ENCODE results near the gene PPARA. TPM values are rescaled to one million over a fixed set of nuclear protein-coding genes. Genes with fewer than 3 reads are reported as not detected.
"Not testable (repeated sequence)": the region's sequence is repeated elsewhere in the genome, so short reads cannot be mapped to it uniquely, and the experiment has no call there.

Gene PPARA
- total RNA-seq, 1 donor from 2014 or later = 23.0 TPM

DNA sequence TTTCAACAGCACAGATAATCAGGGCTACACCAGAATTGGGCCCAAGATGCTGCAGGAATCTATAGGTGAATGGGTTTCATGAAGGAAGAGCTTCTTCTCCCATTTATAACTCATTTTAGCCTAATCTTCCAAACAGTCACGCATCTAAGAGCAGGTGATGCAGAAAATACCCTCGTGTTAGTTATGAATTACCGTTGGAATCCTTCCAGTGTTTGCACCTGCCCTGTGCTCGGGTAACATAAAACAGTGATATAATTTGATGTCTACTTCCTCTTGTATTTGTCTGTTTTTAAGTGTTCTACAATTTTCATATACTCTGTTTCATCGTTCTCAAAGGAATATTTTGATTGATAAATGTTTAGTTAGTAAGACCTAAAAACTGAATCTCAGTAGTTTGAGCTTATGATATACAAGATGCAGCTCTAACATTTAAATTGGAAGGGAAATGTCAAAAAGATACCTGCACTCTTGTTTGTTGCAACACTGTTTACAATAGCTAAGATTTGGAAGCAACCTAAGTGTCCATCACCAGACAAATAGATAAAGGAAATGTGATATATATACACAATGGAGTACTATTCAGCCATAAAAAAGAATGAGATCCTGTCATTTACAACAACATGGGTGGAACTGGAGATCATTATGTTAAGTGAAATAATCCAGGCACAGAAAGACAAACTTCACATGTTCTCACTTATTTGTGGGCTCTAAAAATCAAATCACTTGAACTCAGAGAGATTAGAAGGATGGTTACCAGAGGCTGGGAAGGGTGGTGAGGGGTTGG is 42.1 kb downstream of the PPARA start:
- no peak for ATAC-seq (ENCODE audit: low read depth)
- intact Hi-C loops (cut with micrococcal nuclease) = no loop called here
- DNase-seq = no peak
- Mint-ChIP-seq H3K27ac (no peak overlapping the region), H3K27me3 (no peaks in the 10 kb centered on the region), H3K9me3 (peaks cover 6% of the 10 kb centered on the region), H3K4me1 (no peaks in the 10 kb centered on the region), H3K36me3 (ENCODE audit: low read depth) (peaks cover 23% of the 10 kb centered on the region), H3K4me3 (no peak overlapping the region)
- ChIA-PET CTCF (no interaction called here), POLR2A (interaction anchor here (0.6 kb wide), 1 partner anchor 50 kb away, joined by 4 read pairs; no protein-coding TSS in a partner anchor)
- no peak for TF ChIP-seq CTCF (IDR thresholded peaks at IDR 0.05)

GRCh38 chr22:46193898-46194310 is 43.6 kb downstream of the PPARA start:
- ChIA-PET POLR2A (no interaction called here), CTCF (no interaction called here)
- H3K4me3 Mint-ChIP-seq = no peak overlapping the region
- H3K4me1 Mint-ChIP-seq = no peaks in the 10 kb centered on the region
- no peak for TF ChIP-seq CTCF (IDR thresholded peaks at IDR 0.05)
- ATAC-seq (ENCODE audit: low read depth) = no peak
- intact Hi-C loops (cut with micrococcal nuclease) = no loop called here
- H3K27me3 Mint-ChIP-seq = no peaks in the 10 kb centered on the region
- peaks cover 6% of the 10 kb centered on the region for H3K9me3 Mint-ChIP-seq
- DNase-seq = no peak
- H3K27ac Mint-ChIP-seq = no peak overlapping the region
- peaks cover 21% of the 10 kb centered on the region for H3K36me3 Mint-ChIP-seq (ENCODE audit: low read depth)

GRCh38 chr22:46195487-46196165 is 45.3 kb downstream of the PPARA start:
- Mint-ChIP-seq H3K4me1 (no peaks in the 10 kb centered on the region), H3K27me3 (no peaks in the 10 kb centered on the region), H3K36me3 (ENCODE audit: low read depth) (peaks cover 27% of the 10 kb centered on the region), H3K4me3 (no peak overlapping the region), H3K9me3 (peaks cover 6% of the 10 kb centered on the region), H3K27ac (no peak overlapping the region)
- no peak for TF ChIP-seq CTCF (IDR thresholded peaks at IDR 0.05)
- POLR2A ChIA-PET = no interaction called here
- intact Hi-C loops (cut with micrococcal nuclease) = no loop called here
- CTCF ChIA-PET = no interaction called here
- no peak for ATAC-seq (ENCODE audit: low read depth)
- no peak for DNase-seq

GRCh38 chr22:46196278-46196677 is 46.0 kb downstream of the PPARA start:
- ATAC-seq (ENCODE audit: low read depth) (no peak), DNase-seq (no peak)
- H3K27me3 Mint-ChIP-seq = no peaks in the 10 kb centered on the region
- no peaks in the 10 kb centered on the region for H3K4me1 Mint-ChIP-seq
- ChIA-PET POLR2A (interaction anchor here (0.6 kb wide), 1 partner anchor 125 kb away, joined by 3 read pairs; no protein-coding TSS in a partner anchor), CTCF (no interaction called here)
- intact Hi-C loops (cut with micrococcal nuclease) = no loop called here
- H3K27ac Mint-ChIP-seq = no peak overlapping the region
- peaks cover 6% of the 10 kb centered on the region for H3K9me3 Mint-ChIP-seq
- H3K36me3 Mint-ChIP-seq (ENCODE audit: low read depth) = peaks cover 30% of the 10 kb centered on the region
- TF ChIP-seq CTCF (IDR thresholded peaks at IDR 0.05) = no peak
- no peak overlapping the region for H3K4me3 Mint-ChIP-seq

- Mint-ChIP-seq H3K4me3 (no peak overlapping the region), H3K27ac (no peak overlapping the region), H3K36me3 (ENCODE audit: low read depth) (peaks cover 30% of the 10 kb centered on the region), H3K27me3 (no peaks in the 10 kb centered on the region), H3K4me1 (no peaks in the 10 kb centered on the region), H3K9me3 (no peaks in the 10 kb centered on the region)
- no peak for TF ChIP-seq CTCF (IDR thresholded peaks at IDR 0.05)
- DNase-seq (no peak), ATAC-seq (ENCODE audit: low read depth) (no peak)
- intact Hi-C loops (cut with micrococcal nuclease) = no loop called here
- ChIA-PET CTCF (no interaction called here), POLR2A (no interaction called here)
These were observed 47.9 kb downstream of the PPARA start for GRCh38 chr22:46198274-46198673.

- H3K27ac Mint-ChIP-seq; DNase-seq; H3K9me3 Mint-ChIP-seq; H3K4me3 Mint-ChIP-seq; POLR2A ChIA-PET; ATAC-seq (ENCODE audit: low read depth); intact Hi-C loops (cut with micrococcal nuclease); H3K4me1 Mint-ChIP-seq; H3K27me3 Mint-ChIP-seq: not testable (repeated sequence)
- CTCF ChIA-PET = interaction anchor here (0.5 kb wide), 1 partner anchor 193 kb away, joined by 3 read pairs; no protein-coding TSS in a partner anchor
- peaks cover 36% of the 10 kb centered on the region for H3K36me3 Mint-ChIP-seq (ENCODE audit: low read depth)
These were observed 48.5 kb downstream of the PPARA start for GRCh38 chr22:46198806-46199205.

Measured in activated B cell treated with CpG ODN at 0.5 μM for 24 hours (primary cell).